ENCODE results near the gene IGF2R.

IGF2R gene

GRCh38 chr6:160160450-160160849 lies 191.6 kb downstream of the IGF2R start:
- no peak for DNase-seq
